GM12891 (cell line): Measurements from ENCODE around the gene SEMA6C.

Experiments used
- DNase-seq: peaks from one replicate; pipeline ENCODE4 v3.0.0; 2011; ENCODE audit warnings: low spot score; ENCODE audit not compliant: insufficient read length
- FAIRE-seq: peaks from 2 replicates; lab custom pipeline; 2011; peaks lifted over from hg19 to GRCh38; lab: Jason Lieb, UNC
- PAX5 ChIP-seq: IDR thresholded peaks from 2 replicates; pipeline ENCODE4 v1.6.1; 2011; ENCODE audit warnings: low read length, moderate library complexity, mild to moderate bottlenecking; ENCODE audit not compliant: insufficient read depth, severe bottlenecking
- POLR2A ChIP-seq: IDR thresholded peaks from 2 replicates; pipeline ENCODE4 v1.6.1; 2011; ENCODE audit warnings: low read depth, low read length, control low read depth
- POLR2AphosphoS5 ChIP-seq: IDR thresholded peaks from 2 replicates; pipeline ENCODE4 v1.6.1; 2011; ENCODE audit warnings: low read depth, low read length, control low read depth
- POU2F2 ChIP-seq: IDR thresholded peaks from 2 replicates; pipeline ENCODE4 v1.6.1; 2011; ENCODE audit warnings: low read depth, mild to moderate bottlenecking, control low read depth, low read length, moderate library complexity
- SPI1 ChIP-seq: IDR thresholded peaks from 2 replicates; pipeline ENCODE4 v1.6.1; 2011; ENCODE audit warnings: low read depth, low read length, control low read depth
- TAF1 ChIP-seq: IDR thresholded peaks from 2 replicates; pipeline ENCODE4 v1.6.1; 2011; ENCODE audit warnings: low read depth, low read length, control low read depth

The SEMA6C gene

DNA sequence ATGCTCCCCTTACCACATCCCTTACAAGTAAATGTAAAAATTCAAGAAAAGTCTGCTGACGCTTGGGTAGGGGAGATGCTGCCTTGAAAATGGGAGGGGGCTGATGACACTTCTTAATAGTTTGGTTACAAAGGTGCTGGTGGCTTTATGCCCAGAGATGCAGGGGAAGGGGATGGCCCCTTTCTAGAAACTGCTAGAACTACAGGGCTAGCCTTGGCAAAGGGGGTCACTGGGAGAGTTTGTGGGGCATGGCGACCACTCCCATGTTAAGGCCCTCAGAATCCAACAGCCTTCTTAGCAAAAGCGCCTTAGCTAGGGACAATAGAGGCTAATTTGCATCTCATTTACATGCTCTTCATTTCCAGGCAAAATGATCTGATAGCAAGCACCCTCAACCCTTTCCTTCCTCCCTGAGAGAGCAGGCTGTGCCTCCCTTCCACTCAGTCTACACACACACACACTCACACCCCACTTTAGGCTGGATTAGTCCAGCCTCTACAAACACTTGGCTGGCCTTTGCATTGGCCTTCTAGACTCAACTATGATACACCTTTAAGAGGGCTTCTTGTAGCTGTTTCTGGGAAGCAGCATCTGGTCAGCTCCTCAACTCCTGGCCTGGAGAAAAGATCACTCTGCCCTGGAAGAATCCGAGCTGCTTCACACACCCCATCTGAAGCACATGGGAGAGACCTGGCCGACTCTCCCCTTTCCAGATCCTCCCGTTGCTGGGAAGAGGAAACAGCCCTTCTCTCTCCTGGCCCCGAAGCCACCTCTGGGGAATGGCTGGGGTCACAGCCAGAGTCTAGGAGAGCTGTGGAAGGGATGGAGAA lies 1.7 kb downstream of the SEMA6C start:
- FAIRE-seq (no peak), DNase-seq (no peak)
- TF ChIP-seq POU2F2 (no peak), TAF1 (no peak), POLR2AphosphoS5 (no peak), PAX5 (no peak), POLR2A (no peak)

GRCh38 chr1:151143986-151144385 lies 2.4 kb downstream of the SEMA6C start:
- TF ChIP-seq POU2F2 = no peak
- no peak for TF ChIP-seq POLR2A
- no peak for TF ChIP-seq SPI1
- no peak for TF ChIP-seq TAF1
- TF ChIP-seq POLR2AphosphoS5 = no peak
- TF ChIP-seq PAX5 = no peak
- FAIRE-seq (no peak), DNase-seq (no peak)

- no peak for TF ChIP-seq SPI1
- no peak for TF ChIP-seq TAF1
- no peak for TF ChIP-seq PAX5
- TF ChIP-seq POLR2A = no peak
- no peak for TF ChIP-seq POU2F2
- TF ChIP-seq POLR2AphosphoS5 = no peak
- no peak for FAIRE-seq
- DNase-seq = no peak
Observed at GRCh38 chr1:151143057-151143435, 3.4 kb downstream of the SEMA6C start.

DNA sequence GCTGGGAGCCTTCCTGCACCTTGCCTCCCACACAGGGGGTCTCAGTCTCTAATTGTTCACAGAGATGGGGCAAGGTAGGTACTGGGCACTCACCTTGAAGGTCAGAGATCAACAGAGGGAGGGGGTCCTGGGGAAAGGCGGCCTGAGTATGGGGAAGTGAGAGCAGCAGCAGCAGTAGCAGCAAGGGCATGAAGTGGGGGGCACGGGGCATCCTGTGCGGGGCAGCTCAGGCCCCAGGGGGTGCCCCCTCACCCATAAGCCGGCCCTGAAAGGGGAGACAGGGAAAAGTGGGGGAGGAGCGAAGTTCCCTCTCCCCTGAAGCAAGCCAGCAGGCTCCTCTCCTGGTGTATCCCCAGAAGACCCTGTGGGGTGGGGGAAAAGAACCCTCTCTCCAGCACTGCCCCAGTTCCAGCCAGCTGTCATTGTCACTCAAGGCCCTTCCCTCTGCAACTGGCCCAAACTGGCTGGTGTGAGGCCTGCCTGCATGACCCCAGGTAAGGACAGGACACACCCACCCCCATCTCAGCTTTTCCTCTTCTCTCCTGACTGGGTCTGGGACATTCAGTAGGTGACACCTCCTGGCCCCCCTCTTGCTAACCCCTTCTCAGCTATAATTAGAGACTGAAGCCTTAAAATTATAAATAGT lies 3.9 kb downstream of the SEMA6C start:
- FAIRE-seq (no peak), DNase-seq (no peak)
- peak; percentile 38; the same call in 1 of the 2 replicates for TF ChIP-seq SPI1
- TF ChIP-seq PAX5 = no peak

GRCh38 chr1:151137789-151138188 lies 8.6 kb downstream of the SEMA6C start:
- DNase-seq = no peak
- TF ChIP-seq POLR2A = no peak
- no peak for TF ChIP-seq POU2F2
- no peak for TF ChIP-seq PAX5
- TF ChIP-seq TAF1 = no peak
- no peak for TF ChIP-seq POLR2AphosphoS5
- no peak for TF ChIP-seq SPI1
- no peak for FAIRE-seq

DNA sequence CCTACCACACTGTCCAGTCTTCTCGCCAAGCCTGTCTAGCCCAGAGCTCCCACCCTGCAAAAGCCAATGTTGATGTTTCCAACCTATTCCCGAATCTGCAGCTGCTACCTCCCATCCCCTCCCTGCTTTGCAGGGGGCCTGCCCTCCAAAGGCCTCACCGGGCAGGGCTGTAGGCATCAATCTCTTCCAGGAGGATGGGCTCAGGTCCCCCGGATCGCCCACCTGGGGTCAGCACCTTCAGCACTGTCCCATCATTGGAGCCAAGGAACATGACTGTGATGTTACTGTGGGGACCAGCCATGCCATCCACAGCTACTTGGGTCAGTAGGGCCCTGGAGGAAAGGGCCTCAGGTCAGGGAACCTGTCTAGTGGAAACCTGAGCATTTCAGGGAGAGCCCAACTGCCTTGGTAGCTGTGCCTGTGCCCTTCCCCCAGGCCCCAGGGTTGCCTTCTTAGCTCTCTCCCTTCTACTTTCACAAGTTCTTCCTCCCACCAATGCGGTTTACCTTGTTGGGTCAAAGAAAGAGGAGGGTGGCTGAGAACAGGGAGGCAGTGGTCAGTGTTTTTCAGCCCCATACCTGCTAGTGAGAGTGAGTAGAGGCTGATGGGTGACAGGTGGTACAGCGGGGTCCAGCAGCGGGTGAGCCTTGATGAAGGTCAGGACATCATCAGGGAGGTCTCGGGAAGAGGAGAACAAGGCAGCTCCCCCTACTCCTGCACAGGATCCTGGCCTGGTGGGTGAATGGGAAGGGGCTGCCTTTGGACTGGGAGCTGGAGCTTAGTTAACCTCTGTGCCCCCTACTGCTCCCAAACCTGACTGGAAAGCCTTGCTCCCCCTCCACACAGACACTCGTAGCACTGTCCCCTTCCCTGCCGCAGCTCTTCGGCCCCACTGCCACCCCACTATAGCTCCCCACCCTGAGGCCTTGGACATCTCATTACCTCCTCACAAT lies 10.7 kb downstream of the SEMA6C start:
- TF ChIP-seq POLR2A (no peak), POLR2AphosphoS5 (no peak), SPI1 (no peak), POU2F2 (no peak)
- no peak for DNase-seq
- no peak for FAIRE-seq

DNA sequence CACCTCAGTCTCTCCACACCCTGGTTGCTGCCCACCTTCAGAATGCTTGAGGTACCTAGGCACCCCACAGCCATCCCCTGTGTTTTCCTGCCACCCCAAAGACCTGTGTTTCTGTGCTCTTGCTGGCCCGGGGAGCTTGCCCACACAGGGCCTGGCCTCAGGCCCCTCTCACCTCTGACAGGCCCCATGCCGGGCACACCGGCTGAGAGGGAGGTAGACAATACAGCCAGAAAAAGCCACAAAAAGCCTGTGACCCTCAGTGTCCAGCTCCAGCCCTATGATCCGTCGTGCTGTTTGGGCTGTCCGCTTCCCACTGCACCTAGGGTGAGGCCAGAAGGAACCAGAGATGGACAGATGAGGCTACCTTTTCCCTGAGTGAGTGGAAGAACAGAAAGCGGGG lies 11.4 kb downstream of the SEMA6C start:
- DNase-seq = no peak
- FAIRE-seq = no peak
- TF ChIP-seq POU2F2 (no peak), PAX5 (no peak), TAF1 (no peak)

DNA sequence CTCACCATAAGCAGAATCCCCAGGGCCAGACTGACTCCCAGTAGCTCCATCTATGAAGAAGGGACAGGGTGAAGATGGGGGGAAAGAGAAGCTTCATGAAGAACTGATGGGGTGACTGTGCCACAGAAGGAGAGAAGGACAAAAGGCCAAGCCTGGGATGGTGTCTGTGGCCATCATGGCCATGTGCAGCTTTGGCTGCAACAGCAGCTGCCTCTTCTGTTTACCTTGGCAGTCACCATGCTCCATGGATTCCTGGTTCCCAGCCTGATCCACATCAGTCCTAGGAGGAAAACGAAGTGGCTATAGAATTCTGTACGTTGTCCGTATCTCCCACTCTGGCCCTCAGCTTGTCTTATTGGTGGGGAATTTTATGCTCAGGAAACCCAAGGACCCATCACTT lies 12.0 kb downstream of the SEMA6C start:
- no peak for DNase-seq
- TF ChIP-seq TAF1 (no peak), POLR2A (no peak), SPI1 (no peak), PAX5 (no peak), POLR2AphosphoS5 (no peak), POU2F2 (no peak)
- no peak for FAIRE-seq

DNA sequence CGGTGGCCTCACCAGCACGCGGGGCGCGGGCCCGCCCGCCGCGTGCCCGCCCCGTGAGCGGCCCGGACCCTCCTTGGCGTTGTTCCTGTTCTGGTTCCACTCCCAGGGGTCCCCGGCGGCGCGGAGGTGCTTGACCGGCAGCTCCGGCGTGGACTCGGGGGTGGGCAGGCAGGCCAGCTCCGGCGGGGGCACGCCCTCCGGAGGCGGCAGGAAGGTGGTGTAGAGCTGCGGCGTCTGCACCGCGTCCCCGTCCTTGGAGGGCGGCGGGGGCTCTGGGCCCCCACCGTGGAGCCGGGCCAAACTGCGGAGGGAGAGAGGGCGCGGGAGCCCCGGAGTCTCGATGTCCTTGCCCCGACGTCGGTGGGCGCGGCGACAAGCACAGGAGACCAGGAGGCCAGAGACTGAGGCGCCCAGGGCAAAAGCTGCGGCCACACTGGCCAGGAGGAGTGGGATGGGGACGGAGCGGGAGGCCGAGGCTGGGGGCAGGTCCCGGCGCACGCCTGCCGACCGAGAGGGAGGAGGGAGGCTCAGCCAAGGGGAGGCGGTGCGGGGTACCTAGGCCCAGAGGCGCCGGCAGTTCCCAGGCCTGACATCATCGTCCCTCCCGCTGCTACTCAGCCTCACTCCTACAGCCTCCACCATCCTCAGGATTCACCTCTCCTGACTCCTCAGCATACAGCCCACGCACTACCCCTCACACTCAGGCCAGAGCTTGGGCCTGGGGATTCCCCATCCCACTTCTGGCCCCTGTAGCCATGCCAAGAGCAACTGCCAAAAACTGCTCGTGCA lies 13.2 kb downstream of the SEMA6C start:
- TF ChIP-seq POU2F2 = no peak
- TF ChIP-seq POLR2AphosphoS5 = no peak
- TF ChIP-seq SPI1 = no peak
- TF ChIP-seq TAF1 = no peak
- TF ChIP-seq POLR2A = no peak
- TF ChIP-seq PAX5 = no peak
- no peak for FAIRE-seq
- DNase-seq = no peak
